Measurements from ENCODE around the gene ZNF212.
"Not testable (repeated sequence)": the region's sequence is repeated elsewhere in the genome, so short reads cannot be mapped to it uniquely, and the experiment has no call there.

ZNF212 gene

DNA sequence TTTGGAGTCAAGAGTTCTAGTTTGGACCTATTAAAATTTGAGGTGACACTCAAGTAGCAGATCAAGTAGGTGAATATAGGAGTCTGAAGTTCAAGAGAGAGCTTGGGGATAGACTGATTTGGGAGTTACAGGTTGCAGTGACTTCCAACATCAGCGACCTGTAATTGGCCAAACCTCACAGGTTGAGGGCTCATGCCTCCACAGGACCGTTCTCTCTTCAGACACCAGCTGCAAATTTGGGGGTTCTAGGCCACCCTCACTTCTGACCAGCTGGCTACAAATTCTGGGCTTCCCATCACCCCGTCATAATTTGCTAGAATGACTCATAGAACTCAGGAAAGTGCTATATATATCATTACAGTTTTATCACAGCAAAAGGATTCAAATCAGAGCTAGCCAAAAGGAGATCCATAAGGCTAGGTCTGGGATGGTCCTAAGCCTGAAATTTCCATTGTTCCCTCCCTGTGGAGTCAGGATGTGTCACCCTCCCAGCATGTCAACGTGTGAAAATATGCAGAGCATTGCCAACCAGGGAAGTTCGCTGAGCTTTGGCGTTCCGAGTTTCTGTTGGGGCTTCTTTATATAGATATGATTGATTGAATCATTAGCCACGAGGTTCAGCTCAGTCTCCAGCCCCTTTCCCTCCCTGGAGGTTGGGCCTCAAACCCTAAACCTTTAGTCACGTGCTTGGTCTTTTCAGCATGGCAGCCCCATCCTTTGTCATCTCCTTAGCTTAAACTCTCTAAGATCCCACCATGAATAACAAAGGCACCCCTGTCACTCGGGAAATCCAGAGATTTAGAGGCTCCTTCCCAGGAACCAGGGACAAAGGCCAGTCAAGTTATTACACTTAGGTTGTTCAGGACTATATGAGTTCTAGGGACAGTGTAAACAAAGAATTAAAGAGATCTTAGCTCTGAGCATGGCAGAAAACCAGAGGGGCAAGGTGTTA, 20.7 kb upstream of the ZNF212 start:
- DNase-seq (ENCODE audit: extremely low read depth in 1 of 2, low read depth in 1 of 2), result no peak

- no peak for DNase-seq (ENCODE audit: extremely low read depth in 1 of 2, low read depth in 1 of 2)
These were observed 18.9 kb upstream of the ZNF212 start for GRCh38 chr7:149220534-149220933.

- no peak for DNase-seq (ENCODE audit: extremely low read depth in 1 of 2, low read depth in 1 of 2)
These were observed 16.3 kb upstream of the ZNF212 start for GRCh38 chr7:149223176-149223575.

GRCh38 chr7:149223761-149224160, 15.7 kb upstream of the ZNF212 start:
- DNase-seq (ENCODE audit: extremely low read depth in 1 of 2, low read depth in 1 of 2), result no peak

- no peak for DNase-seq (ENCODE audit: extremely low read depth in 1 of 2, low read depth in 1 of 2)
These were observed 15.1 kb upstream of the ZNF212 start for GRCh38 chr7:149224352-149224751.

DNA sequence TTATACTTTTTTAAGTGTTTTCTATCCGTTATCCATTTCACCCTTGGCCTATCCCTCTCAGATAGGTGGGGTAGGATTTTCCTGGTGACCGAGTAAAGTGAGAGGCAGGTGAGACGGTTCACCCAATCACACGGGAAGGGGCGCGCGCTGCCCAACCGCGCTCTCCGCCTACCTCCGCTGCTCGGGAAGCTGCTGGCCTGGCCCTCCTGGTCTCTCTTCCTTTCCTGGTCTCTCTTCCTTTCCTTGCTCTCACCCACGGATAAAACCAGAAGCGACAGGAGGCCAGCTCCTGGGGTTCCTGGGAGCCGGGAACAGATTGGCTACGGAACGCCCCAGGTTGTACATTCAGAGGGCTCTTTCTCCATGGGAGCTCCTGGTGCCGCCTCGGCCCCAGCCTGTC, 14.3 kb upstream of the ZNF212 start:
- DNase-seq (ENCODE audit: extremely low read depth in 1 of 2, low read depth in 1 of 2), result no peak

GRCh38 chr7:149225656-149226055, 13.8 kb upstream of the ZNF212 start:
- no peak for DNase-seq (ENCODE audit: extremely low read depth in 1 of 2, low read depth in 1 of 2)

DNA sequence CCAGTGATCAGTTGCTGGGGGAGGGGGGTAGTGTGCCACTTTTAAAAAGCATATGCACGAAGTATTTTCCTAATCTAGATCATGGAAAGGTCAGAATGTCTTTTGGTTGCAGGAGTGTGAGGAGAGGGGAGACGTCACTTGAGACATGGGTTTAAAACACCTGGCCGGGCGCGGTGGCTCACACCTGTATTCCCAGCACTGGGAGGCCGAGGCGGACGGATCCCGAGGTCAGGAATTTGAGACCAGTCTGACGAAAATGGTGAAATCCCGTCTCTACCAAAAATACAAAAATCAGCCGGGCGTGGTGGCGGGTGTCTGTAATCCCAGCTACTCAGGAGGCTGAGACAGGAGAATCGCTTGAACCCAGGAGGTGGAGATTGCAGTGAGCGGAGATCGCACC, 13.1 kb upstream of the ZNF212 start:
- DNase-seq (ENCODE audit: extremely low read depth in 1 of 2, low read depth in 1 of 2), result not testable (repeated sequence)

GRCh38 chr7:149226840-149227494, 12.5 kb upstream of the ZNF212 start:
- no peak for DNase-seq (ENCODE audit: extremely low read depth in 1 of 2, low read depth in 1 of 2)

- DNase-seq (ENCODE audit: extremely low read depth in 1 of 2, low read depth in 1 of 2), result no peak
These were observed 10.5 kb upstream of the ZNF212 start for GRCh38 chr7:149228831-149229471.

GRCh38 chr7:149229526-149229925, 9.9 kb upstream of the ZNF212 start:
- DNase-seq (ENCODE audit: extremely low read depth in 1 of 2, low read depth in 1 of 2), result no peak

DNA sequence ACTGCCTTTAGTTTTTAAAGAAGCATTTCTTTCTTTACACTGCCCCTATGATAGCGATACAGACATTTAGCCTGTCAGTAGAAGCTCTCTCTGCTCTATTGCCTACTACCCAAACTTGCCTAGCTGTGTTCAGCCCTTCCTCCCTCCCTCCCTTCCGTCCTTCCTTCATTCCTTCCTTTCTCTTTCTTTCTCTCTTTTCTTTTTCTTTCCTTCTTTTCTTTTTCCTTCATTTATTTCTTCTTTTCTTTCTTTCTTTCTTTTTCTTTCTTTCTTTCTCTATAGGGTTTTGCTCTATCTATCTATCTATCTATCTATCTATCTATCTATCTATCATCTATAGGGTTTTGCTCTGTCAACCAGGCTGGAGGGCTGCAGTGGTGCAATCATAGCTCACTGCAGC, 7.1 kb upstream of the ZNF212 start:
- no peak for DNase-seq (ENCODE audit: extremely low read depth in 1 of 2, low read depth in 1 of 2)

GRCh38 chr7:149233655-149234204, 5.7 kb upstream of the ZNF212 start:
- DNase-seq (ENCODE audit: extremely low read depth in 1 of 2, low read depth in 1 of 2), result not testable (repeated sequence)

DNA sequence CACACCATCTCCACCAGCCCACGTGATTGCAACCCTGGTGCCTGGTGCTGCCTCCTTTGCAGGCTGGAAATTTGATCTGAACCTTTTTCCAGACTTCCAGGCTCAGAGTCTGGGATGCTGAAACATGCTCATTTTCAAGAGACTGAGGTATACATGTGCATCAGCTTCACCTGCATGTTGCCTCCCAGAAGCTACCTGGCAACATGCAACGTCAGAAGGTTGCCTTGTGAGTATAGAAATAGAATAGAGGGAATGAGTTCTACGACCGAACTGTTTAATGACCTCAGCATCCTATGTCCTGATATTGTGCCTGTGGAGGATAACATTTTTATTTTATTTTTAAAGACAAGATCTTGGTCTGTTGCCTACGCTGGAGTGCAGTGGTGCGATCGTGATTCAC, 1.9 kb upstream of the ZNF212 start:
- no peak for DNase-seq (ENCODE audit: extremely low read depth in 1 of 2, low read depth in 1 of 2)

GRCh38 chr7:149238051-149238450, 1.4 kb upstream of the ZNF212 start:
- DNase-seq (ENCODE audit: extremely low read depth in 1 of 2, low read depth in 1 of 2), result no peak

GRCh38 chr7:149240637-149241036, 1.2 kb downstream of the ZNF212 start:
- no peak for DNase-seq (ENCODE audit: extremely low read depth in 1 of 2, low read depth in 1 of 2)

- DNase-seq (ENCODE audit: extremely low read depth in 1 of 2, low read depth in 1 of 2), result no peak
These were observed 2.2 kb downstream of the ZNF212 start for GRCh38 chr7:149241696-149242095.

DNA sequence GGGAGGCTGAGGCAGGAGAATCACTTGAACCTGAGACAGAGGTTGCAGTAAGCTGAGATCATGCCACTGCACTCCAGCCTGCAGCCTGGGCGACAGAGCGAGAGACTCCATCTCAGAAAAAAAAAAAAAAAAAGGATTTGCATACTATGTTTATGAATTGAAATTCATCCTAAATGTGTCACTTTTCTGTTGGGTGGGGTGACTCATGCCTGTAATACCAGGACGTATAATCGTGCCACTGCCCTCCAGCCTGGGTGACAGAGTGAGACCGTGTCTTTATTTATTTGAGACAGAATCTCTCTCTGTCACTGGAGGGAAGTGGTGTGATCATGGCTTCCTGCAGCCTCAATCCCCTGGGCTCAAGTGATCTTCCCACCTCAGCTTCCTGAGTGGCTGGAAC, 5.8 kb downstream of the ZNF212 start:
- DNase-seq (ENCODE audit: extremely low read depth in 1 of 2, low read depth in 1 of 2), result no peak

DNA sequence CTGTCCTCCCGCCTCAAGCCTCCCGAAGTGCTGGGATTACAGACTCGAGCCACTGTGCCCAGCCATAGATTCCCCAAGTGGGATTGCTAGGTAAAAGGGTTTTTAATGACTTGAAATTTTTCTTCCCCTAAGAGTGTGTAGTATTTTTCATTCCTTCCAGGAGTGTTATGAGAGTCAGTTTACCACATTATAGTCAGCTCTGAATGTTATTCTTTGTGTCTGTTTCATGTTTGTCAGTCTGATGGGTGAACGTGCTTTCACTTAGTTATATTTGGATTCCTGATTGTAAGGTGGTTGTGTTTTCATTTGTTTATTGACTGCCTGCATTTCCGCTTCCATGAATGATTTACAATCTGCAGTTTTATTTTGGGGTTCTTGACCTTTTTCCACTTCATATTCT, 6.3 kb downstream of the ZNF212 start:
- DNase-seq (ENCODE audit: extremely low read depth in 1 of 2, low read depth in 1 of 2), result no peak

DNA sequence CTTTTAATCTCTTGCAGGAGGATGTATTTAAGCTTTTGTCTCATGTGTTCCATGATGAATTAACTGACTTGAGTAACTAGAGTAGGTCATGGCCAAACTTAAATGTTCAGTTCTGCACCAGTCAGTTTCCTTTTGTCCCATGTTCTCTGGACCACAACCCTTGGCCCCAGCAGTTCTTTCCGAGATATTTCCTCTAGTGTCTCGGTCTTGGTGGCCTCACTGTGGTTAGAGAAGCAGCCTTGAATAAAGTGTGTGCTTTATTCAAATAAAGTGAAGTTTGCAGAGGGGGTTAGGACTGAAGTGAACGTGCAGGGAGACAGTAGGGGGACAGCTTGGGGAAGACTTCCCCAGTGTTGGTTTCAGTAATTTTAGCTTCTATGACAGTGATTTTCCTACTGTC, 9.3 kb downstream of the ZNF212 start:
- no peak for DNase-seq (ENCODE audit: extremely low read depth in 1 of 2, low read depth in 1 of 2)

DNA sequence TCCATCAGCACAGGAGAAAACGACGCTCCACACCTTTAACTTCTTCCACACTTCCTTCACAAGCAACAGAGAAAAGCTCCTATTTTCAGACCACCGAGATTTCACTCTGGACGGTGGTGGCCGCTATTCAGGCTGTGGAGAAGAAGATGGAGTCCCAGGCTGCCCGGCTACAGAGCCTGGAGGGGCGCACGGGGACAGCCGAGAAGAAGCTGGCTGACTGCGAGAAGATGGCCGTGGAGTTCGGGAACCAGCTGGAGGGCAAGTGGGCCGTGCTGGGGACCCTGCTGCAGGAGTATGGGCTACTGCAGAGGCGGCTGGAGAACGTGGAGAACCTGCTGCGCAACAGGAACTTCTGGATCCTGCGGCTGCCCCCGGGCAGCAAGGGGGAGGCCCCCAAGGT, 10.7 kb downstream of the ZNF212 start:
- not testable (repeated sequence) for DNase-seq (ENCODE audit: extremely low read depth in 1 of 2, low read depth in 1 of 2)

Measured in activated CD8-positive, alpha-beta memory T cell treated with anti-CD3 and anti-CD28 coated beads for 1 hour (primary cell).